Muscle layer of colon (tissue), 2 donors: ENCODE results near the gene GBP6.
"Not testable (repeated sequence)": the region's sequence is repeated elsewhere in the genome, so short reads cannot be mapped to it uniquely, and the experiment has no call there.

Source experiments
- H3K27ac ChIP-seq: one replicate; pipeline ENCODE4 v1.7.0; 2013; ENCODE audit warnings: low read depth, mild to moderate bottlenecking, low read length, moderate library complexity
- H3K27me3 ChIP-seq, 2 donors: one replicate each; pipeline ENCODE4 v1.7.0; 2013; ENCODE audit warnings: low read length in 2 of 2, mild to moderate bottlenecking in 2 of 2; ENCODE audit not compliant: insufficient read depth in 2 of 2, control insufficient read depth in 1 of 2
- H3K36me3 ChIP-seq: one replicate; pipeline ENCODE4 v1.7.0; 2013; ENCODE audit warnings: mild to moderate bottlenecking, low read length; ENCODE audit not compliant: insufficient read depth
- H3K4me1 ChIP-seq: one replicate; pipeline ENCODE4 v1.7.0; 2013; ENCODE audit warnings: mild to moderate bottlenecking, low read length; ENCODE audit not compliant: insufficient read depth
- H3K4me3 ChIP-seq, 2 donors: one replicate each; pipeline ENCODE4 v1.7.0; 2013; ENCODE audit warnings: low read length in 2 of 2, low read depth in 1 of 2, mild to moderate bottlenecking in 1 of 2, moderate library complexity in 1 of 2
- H3K9ac ChIP-seq: one replicate; pipeline ENCODE4 v1.7.0; 2013; ENCODE audit warnings: low read length
- H3K9me3 ChIP-seq: one replicate; pipeline ENCODE4 v1.7.0; 2013; ENCODE audit warnings: mild to moderate bottlenecking, low read length
- donor health status: abdominal sarcoma.
- donor health status: Adenocarcinoma of cecum.

The GBP6 gene

DNA sequence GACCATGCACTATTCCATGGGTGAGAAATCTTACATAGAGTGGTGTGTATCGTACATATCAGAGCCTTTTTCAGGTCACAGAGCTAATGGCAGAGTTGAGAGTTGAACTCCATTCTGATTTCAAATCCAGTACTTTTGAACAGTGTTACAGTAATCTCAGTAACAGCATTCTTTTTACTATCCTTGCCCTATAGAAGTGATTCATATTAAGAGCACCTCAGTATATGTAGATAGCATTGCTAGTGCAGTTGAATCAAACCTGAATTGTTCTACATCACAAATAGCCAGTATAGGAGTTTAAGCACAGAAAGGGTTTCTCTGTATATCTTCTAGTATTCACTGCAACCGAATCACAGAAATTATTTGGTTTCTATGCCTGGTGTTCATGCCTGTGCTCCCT, 11.4 kb upstream of the GBP6 start:
- Histone ChIP-seq H3K4me1 (no peaks in the 10 kb centered on the region), H3K36me3 (no peaks in the 10 kb centered on the region), H3K4me3 (no peak overlapping the region), H3K27ac (no peak overlapping the region), H3K9ac (no peak overlapping the region), H3K9me3 (no peaks in the 10 kb centered on the region), H3K27me3 (no peaks in the 10 kb centered on the region)

DNA sequence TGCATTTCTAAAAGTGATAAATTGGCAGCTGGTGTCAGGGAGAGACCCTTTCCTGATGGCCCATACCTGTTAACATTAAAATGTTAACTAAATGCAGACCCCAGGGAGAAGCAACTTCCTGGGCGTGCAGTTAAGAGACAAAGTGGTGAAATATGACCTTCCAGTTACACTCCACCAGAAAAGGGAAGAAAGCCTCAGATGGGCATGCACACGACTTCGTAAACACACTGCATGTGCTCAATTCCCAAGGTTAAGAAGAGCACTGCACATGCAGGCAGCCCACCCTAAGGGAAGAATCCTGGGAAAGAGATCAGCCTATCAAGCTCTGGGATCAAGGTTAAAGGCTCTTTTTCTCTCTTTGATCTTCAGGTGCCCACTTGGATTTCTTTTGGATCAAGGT, 9.7 kb upstream of the GBP6 start:
- Histone ChIP-seq H3K9me3 (no peaks in the 10 kb centered on the region), H3K36me3 (no peaks in the 10 kb centered on the region), H3K9ac (no peak overlapping the region), H3K4me3 (no peak overlapping the region), H3K27ac (no peak overlapping the region), H3K27me3 (no peaks in the 10 kb centered on the region), H3K4me1 (no peaks in the 10 kb centered on the region)

DNA sequence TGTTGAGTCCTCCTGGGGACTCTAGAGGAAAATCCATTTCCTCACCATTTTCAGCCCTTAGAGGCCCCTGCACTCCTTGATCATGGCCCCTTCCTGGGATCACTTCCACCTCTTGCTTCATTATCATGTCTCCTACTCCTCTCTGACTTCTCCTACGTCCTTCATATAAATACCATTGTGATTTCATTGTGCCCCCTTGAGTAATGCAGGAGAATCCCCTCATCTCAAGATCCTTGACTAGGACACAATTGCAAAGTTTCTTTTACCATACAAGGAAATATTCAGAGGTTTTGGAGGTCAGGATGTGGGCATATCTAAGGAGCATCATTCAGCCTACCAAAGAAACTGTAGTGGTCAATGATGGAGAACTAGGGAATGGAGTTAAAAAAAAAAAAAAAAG, 8.8 kb upstream of the GBP6 start:
- Histone ChIP-seq H3K4me1 (no peaks in the 10 kb centered on the region), H3K36me3 (no peaks in the 10 kb centered on the region), H3K9me3 (no peaks in the 10 kb centered on the region), H3K4me3 (no peak overlapping the region), H3K27me3 (no peaks in the 10 kb centered on the region), H3K9ac (no peak overlapping the region), H3K27ac (no peak overlapping the region)

DNA sequence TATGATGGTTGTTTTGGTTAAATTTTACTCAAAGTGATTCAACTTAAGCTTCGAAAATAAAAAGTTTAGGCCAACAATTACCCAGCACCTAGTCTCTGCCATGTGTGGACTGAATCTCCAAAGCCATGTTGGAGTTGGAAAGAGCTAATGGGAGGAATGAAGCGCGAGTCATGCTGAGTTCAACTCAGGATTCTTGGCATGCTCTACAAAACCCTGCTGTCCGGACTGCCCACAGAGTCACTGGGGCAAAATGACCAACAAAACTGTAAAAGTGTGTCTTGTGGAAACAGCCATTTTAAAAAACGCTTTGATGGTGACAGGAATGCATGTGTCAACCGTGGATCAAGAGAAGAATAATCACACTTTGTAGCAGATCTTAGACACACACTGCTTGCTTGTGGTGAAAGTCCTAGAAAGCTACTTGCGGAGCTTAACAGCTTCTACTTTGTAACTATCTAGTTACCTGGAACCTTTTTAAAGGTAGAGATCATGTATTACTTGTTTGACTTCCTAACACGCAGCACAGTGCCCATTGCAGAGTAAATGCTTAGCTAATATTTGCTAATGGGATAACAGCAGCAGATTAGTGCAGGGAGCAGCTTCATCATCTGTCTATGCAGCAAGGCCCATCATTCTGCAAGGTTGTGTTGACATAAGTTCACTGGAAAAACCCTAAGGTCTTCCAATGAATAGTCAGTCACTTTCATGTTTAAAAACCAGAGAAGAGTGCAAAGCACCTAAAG, 7.0 kb upstream of the GBP6 start:
- H3K4me3 ChIP-seq: no peak overlapping the region
- no peaks in the 10 kb centered on the region for H3K27me3 ChIP-seq
- H3K27ac ChIP-seq: no peak overlapping the region
- H3K9ac ChIP-seq: no peak overlapping the region
- H3K4me1 ChIP-seq: no peaks in the 10 kb centered on the region
- H3K9me3 ChIP-seq: no peaks in the 10 kb centered on the region
- H3K36me3 ChIP-seq: no peaks in the 10 kb centered on the region

DNA sequence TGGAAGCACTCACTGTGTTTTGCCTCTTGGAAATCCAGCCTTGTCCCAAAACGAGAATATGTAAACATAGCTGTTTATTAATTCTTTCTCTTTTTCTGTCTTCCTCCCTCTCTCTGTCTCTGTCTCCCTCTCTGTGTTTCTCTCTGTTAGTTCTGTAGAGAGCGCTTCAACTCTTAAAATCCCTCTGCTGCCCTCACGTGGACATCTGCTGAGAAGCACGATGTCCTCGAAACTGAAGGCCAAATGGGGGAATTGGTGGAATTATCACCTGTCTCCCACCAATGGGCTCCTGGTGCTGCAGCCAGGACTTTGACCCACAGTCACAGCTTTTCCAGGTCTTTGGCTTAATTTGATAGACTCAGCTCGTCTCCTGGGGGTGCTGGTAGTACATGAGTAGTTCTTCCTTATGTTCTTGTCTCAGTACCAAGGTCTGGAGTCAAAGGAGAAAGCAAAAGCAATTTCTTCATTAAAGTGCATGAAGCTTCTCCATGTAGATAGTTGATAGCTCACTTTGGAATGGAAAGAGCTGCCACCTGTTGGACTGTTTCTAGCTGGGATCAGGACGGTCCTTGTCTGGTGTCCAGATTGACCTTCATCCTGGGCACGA, 5.5 kb upstream of the GBP6 start:
- Histone ChIP-seq H3K27ac (no peak overlapping the region), H3K9me3 (no peaks in the 10 kb centered on the region), H3K9ac (no peak overlapping the region), H3K27me3 (no peaks in the 10 kb centered on the region), H3K4me3 (no peak overlapping the region), H3K4me1 (no peaks in the 10 kb centered on the region), H3K36me3 (no peaks in the 10 kb centered on the region)

DNA sequence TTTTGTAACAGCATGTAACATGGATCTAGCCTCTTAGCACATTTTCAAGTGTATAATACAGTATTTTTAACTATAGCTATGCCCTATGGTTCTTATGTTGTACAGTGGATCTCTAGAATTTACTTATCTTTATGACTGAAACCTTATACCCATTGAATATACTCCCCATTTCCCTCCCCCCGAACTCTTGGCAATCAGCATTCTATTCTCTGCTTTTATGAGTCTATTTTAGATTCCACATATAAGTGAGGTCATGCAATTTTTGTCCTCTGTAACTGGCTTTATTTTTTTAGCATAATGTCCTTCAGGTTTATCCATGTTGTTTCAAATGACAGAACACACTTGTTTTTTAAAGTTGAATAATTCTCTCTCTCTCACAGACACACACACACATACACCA, 3.1 kb upstream of the GBP6 start:
- H3K36me3 ChIP-seq: no peaks in the 10 kb centered on the region
- H3K4me1 ChIP-seq: no peaks in the 10 kb centered on the region
- no peak overlapping the region for H3K4me3 ChIP-seq
- no peak overlapping the region for H3K27ac ChIP-seq
- no peaks in the 10 kb centered on the region for H3K27me3 ChIP-seq
- H3K9ac ChIP-seq: no peak overlapping the region
- H3K9me3 ChIP-seq: no peaks in the 10 kb centered on the region

DNA sequence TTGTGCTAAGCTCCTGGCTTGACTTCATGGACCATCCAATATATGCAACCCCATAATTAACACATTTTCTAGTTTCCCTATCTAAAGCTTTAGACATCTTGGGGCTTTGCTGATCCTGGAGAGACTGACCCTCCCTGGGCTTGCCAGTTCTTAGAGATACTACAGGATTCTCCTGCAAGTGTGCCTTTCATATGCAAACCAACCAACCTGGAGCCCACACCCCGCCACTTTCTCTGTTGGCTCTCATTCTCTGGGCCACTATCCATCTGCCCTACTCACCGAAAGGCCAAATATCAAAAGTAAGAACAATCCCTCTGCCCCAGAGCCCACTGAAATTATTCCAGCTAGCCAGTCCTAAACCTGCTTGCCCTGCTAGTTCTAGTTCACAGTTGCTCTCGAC, 2.2 kb upstream of the GBP6 start:
- no peaks in the 10 kb centered on the region for H3K4me1 ChIP-seq

DNA sequence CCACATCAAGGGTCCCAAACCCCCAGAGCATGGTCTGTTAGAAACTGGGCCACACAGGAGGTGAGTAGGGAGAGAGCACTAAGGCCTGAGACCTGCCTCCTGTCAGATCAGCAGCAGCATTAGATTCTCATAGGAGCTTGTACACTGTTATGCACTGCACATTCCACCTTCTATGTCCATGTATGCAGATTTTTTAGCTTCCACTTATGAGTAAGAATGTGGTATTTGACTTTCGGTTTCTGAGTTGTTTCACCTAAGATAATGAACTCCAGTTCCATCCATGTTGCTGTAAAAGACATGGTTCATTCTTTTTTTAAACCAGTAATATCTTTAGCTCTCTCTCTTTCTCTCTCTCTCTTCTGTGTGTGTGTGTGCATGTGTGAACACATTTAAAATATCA, 663 bp upstream of the GBP6 start:
- no peaks in the 10 kb centered on the region for H3K4me1 ChIP-seq
- H3K36me3 ChIP-seq: no peaks in the 10 kb centered on the region
- H3K9ac ChIP-seq: no peak overlapping the region
- H3K27ac ChIP-seq: no peak overlapping the region
- no peaks in the 10 kb centered on the region for H3K27me3 ChIP-seq
- no peaks in the 10 kb centered on the region for H3K9me3 ChIP-seq
- H3K4me3 ChIP-seq: no peak overlapping the region

More for the DNA sequence above, 2.2 kb upstream of the GBP6 start:
- no peaks in the 10 kb centered on the region for H3K27me3 ChIP-seq
- H3K9ac ChIP-seq: no peak overlapping the region
- no peak overlapping the region for H3K27ac ChIP-seq
- H3K9me3 ChIP-seq: no peaks in the 10 kb centered on the region
- no peaks in the 10 kb centered on the region for H3K36me3 ChIP-seq
- no peak overlapping the region for H3K4me3 ChIP-seq

DNA sequence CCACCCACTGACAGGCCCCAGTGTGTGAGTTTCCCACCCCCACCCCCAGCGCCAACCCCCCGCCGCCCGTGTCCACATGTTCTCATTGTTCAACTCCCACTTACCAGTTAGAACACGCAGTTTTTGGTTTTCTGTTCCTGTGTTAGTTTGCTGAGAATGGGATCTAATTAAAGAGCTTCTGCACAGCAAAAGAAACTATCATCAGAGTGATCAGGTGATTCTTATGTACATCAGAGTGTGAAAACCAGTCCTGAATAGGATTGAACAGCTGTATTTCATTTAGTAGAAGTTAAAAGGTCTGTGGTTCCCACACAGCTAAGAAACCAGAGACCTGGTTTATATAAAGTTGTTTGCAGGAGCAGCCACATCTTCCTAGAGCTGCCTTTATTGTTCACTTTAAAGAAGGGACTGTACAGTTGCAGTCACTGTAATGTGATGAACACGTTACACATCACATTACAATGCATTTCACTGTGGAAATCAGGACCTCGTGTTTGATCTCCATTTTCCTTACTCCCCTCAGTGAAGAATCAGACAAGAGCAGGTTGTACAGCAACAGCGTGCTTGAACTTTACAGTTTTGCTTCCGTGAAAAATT, 1.2 kb downstream of the GBP6 start:
- Histone ChIP-seq H3K27ac (no peak overlapping the region), H3K27me3 (no peaks in the 10 kb centered on the region)

DNA sequence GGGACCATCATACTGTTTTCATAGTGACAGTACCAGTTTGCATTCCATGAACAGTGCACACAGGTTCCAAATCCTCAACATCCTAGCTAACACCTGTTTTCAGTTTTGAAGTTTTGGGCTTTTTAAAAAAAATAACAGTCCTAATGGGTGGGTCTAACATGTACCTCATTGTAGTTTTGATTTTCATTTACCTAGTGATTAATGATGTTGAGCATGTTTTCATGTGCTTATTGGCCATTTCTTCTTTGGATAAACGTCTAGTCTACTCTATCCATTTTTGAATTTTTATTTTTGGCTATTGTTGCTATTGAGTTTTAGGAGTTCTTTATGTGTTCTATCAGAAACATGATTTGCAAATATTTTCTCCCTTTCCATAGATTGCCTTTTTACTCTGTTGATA, 3.4 kb downstream of the GBP6 start:
- Histone ChIP-seq H3K27me3 (no peaks in the 10 kb centered on the region), H3K4me1 (no peaks in the 10 kb centered on the region), H3K36me3 (no peaks in the 10 kb centered on the region), H3K27ac (no peak overlapping the region), H3K9ac (no peak overlapping the region), H3K4me3 (no peak overlapping the region), H3K9me3 (no peaks in the 10 kb centered on the region)

More for the DNA sequence above, 1.2 kb downstream of the GBP6 start:
- Histone ChIP-seq H3K36me3 (no peaks in the 10 kb centered on the region), H3K4me1 (no peaks in the 10 kb centered on the region), H3K4me3 (no peak overlapping the region), H3K9me3 (no peaks in the 10 kb centered on the region), H3K9ac (no peak overlapping the region)

DNA sequence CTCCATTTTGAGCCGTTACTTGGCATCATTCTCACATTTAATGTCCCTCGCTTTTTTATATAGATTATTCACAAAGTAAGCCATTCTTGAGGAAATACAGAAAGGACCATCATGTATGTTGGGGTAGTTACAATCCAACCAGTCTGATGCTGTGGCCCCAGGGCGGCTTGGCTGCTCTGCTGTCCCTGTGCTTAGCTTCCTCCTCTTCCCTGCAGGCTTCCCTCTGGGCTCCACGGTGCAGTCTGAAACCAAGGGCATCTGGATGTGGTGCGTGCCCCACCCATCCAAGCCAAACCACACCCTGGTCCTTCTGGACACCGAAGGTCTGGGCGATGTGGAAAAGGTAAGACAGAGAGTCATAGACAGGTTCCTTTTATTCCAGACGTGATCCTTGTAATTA, 5.5 kb downstream of the GBP6 start:
- H3K4me3 ChIP-seq: no peak overlapping the region
- H3K9ac ChIP-seq: no peak overlapping the region
- no peaks in the 10 kb centered on the region for H3K27me3 ChIP-seq
- H3K4me1 ChIP-seq: no peaks in the 10 kb centered on the region
- H3K9me3 ChIP-seq: no peaks in the 10 kb centered on the region
- H3K36me3 ChIP-seq: no peaks in the 10 kb centered on the region
- no peak overlapping the region for H3K27ac ChIP-seq

DNA sequence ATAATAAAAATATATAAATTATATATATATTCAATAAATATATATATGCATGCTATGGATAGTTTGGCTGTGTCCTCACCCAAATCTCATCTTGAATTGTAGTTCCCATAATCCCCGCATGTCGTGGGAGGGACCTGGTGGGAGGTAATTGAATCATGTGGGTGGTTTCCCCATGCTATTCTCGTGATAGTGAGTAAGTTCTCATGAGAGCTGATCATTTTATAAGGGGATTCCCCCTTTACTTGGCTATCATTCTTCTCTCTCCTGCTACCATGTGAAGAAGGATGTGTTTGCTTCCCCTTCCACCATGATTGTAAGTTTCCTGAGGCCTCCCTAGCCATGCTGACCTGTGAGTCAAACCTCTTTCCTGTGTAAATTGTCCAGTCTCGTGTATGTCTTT, 10.0 kb downstream of the GBP6 start:
- H3K4me3 ChIP-seq, H3K4me1 ChIP-seq, H3K36me3 ChIP-seq, H3K9me3 ChIP-seq, H3K27ac ChIP-seq, H3K9ac ChIP-seq, H3K27me3 ChIP-seq: not testable (repeated sequence)
